GM10266 (cell line): ENCODE results near the gene CD180.

Experiments used
- DNase-seq: peaks from one replicate; pipeline ENCODE4 v3.0.0; 2012; ENCODE audit errors: extremely low spot score
- CTCF ChIP-seq: IDR thresholded peaks from 2 replicates; pipeline ENCODE4 v1.5.1; 2012; ENCODE audit warnings: mild to moderate bottlenecking, low read depth; ENCODE audit not compliant: control insufficient read depth, insufficient read depth; ENCODE audit errors: missing control alignments

CD180 gene

GRCh38 chr5:67203701-67204074 lies 7.1 kb upstream of the CD180 start:
- no peak for TF ChIP-seq CTCF
- DNase-seq = no peak

- no peak for DNase-seq
- no peak for TF ChIP-seq CTCF
Measured at GRCh38 chr5:67202828-67203227, 6.2 kb upstream of the CD180 start.

GRCh38 chr5:67201897-67202549 lies 5.4 kb upstream of the CD180 start:
- no peak for DNase-seq
- TF ChIP-seq CTCF = no peak

GRCh38 chr5:67200809-67201562 lies 4.4 kb upstream of the CD180 start:
- no peak for DNase-seq
- no peak for TF ChIP-seq CTCF

GRCh38 chr5:67199859-67200258 lies 3.3 kb upstream of the CD180 start:
- no peak for DNase-seq
- TF ChIP-seq CTCF = no peak

- TF ChIP-seq CTCF = no peak
- no peak for DNase-seq
Measured at GRCh38 chr5:67198917-67199316, 2.3 kb upstream of the CD180 start.

GRCh38 chr5:67197536-67197935 lies 937 bp upstream of the CD180 start:
- DNase-seq = no peak
- TF ChIP-seq CTCF = no peak
